Activated CD8-positive, alpha-beta memory T cell treated with anti-CD3 and anti-CD28 coated beads, Interleukin-2, amount 50 U/mL, for 1 hour (primary cell): Measurements from ENCODE around the gene MAGT1.
"Not testable (repeated sequence)": the region's sequence is repeated elsewhere in the genome, so short reads cannot be mapped to it uniquely, and the experiment has no call there.

ENCODE experiments used
- DNase-seq: peaks from one replicate; pipeline ENCODE4 v3.0.0-alpha.2; 2020; ENCODE audit errors: extremely low read depth

Gene MAGT1

DNA sequence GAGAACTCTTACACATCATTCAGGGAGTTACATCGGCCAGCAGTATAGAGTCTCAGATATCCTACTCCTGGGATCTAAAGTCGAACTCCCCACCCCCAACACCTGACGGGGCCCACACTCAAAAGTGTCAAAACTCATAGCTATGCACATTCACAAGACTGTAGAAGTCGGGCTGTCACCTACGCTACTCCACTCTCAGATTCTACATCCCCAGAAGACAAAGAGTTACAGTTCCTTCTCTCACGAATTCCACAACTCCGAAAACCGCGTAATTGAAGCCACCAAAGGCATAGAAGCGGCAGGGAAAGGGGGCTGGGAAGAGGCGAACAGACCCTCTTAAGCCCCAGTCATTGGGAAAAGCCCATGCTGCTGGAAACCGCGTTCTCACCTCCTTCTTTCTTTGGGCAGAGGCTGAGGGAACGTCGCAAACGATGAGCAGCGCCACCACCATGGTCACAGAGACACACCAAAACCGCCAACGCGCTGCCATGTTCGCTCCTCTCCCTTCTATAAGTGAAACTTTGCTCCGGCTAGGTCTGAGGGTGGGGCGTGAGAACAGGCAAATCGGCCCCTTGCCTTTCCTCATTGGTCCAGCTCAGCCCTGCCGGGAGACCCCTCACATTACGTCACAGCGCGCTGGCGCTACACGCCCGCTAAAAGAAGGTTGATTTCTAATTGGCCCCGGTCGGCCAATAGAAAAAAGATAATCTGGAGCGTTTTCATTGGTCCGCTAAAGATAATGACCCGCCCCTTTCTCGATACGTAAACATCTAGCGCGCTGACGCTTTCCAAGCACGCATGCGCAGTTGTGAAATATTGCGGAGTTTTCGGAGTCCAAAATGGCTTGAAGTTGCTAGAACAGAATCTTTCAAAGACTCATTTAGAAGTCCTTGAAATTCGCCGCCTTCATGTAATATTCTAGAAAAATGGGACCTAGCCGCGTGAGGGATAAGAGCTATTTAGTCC is at the start of gene MAGT1:
Gene MAGT1, minus strand, starts transcription at position 515 of the 966 bp plus-strand sequence. Its CDS starts 25 bp downstream, at position 490.
- peak; percentile 80 for DNase-seq

DNA sequence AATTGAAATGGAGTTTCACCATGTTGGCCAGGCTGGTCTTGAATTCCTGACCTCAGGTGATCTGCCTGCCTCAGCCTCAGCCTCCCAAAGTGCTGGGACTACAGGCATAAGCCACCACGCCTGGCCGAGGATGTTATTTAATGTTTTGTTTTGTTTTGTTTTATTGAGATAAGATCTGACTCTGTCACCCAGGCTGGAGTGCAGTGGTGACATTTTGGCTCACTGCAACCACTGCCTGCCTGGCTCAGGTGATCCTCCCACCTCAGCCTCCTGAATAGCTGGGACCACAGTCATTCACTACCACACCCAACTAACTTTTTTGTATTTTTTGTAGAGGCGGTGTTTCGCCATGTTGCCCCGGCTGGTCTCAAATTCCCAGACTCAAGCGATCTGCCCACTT is 49.8 kb upstream of the MAGT1 start:
- DNase-seq, result not testable (repeated sequence)

DNA sequence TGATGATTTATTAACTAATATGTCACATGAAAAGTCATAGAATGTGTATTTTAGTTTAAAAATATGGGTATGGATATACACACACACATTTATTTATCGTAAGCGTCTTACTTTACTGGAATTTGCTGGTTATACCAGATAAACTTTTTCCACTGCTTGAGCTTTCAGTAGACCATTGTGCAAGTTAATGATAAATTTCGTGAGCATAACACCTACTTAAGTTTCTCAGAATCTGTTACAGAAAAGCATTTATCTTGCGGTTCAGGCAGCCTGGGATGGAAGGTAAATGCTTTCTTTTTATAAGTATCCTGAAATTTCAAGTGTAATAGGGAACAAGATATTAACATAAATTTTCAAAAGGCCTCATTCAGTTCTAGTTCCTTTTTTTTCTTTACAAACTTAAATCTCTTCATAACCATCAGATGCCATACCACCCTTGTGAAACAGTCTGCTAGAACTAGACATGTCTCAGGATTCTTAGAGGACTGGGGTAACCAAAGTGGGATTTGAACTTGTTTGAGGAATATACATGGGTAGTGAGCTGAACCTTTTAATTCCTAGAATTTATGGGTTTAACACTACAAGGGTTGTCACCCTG is 42.9 kb upstream of the MAGT1 start:
- DNase-seq, result no peak

DNA sequence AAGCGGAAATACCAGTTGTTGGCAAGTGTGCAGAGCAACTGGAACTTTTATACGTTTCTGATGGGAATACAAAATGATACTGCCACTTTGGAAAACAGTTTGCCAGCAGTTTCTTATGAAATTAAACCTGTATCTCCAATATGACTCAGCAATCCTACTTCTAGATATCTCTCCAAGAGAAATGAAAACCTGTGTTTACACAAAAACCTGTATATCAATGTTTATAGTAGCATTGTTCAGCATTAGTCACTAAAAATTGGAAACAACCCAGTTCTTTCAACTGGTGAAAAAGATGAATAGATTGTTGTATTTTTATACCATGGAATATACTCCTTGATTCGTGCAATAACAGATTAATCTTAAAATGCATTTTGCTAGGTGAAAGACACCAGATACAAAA is 42.1 kb upstream of the MAGT1 start:
- no peak for DNase-seq

DNA sequence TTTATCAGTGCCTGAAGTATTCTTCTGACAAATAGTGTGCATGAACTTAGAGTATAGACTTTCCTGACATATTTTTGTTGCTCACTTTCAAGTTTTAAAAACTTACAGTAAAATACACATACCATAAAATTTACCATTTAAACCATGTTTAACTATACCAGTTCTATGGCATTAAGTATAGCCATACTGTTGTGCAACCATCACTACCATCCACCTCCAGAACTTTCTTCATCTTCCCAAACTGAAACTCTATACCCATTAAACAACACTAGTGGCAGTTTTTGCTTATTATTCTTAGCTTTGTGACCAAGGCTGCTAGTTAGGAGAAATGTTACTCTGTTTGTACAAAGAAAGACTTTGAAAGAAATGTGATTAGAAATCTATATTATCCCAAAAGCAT is 41.1 kb upstream of the MAGT1 start:
- no peak for DNase-seq

DNA sequence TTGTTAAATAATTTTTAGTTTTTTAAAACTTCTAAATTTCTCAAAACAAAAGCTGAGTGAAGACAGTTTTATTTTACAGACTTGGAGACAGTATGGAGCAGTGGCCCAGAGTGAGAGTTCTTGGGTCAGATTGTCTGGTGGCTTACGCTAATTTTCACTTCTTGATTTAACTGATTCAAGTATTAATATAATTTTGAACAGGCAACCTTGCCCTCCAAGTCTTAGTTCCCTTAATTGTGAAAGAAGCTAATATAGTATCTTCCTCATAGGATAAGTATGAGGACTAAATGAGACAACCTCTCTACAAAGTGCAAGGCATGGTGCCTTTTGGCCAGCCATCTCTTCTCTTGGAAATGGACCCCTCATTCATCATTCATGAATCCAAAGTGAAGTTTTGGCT is 40.7 kb upstream of the MAGT1 start:
- no peak for DNase-seq

DNA sequence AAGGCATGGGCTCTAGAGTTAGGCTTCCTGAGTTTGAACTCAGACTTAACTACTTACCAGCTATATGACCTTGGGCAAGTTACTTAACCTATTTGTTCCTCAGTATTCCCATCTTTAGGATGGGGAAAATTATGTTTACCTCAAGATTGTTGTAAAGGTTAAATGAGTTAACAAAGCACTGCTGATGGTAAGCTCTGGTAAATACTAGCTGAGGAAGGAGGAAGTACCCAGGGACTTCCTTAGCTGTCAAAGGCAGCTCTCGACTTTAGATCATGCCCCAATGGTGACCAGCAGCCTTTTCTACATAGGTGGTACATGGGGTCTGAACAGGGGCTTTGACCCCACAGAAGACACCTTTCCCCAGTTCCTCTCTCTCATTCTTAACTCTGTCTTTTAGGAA is 35.3 kb upstream of the MAGT1 start:
- no peak for DNase-seq

DNA sequence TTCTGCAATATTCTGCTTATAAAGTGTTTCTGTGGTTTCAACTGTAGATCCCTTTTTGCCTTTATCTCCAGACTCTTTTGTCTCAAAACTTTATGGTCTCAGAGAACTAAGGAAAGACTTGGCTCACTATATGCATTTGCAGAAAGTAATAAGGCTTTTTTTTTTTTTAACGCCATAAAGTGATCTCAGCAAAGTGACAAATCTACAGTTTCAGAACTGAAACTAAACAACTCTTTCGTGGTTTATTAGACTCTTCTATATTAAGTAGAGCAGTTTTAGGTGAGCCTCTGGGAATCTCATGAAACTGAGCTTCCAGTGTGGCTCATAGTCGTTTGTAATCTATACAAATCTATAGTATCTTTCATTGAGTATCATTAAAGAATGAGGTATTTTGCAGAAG is 30.5 kb upstream of the MAGT1 start:
- no peak for DNase-seq

DNA sequence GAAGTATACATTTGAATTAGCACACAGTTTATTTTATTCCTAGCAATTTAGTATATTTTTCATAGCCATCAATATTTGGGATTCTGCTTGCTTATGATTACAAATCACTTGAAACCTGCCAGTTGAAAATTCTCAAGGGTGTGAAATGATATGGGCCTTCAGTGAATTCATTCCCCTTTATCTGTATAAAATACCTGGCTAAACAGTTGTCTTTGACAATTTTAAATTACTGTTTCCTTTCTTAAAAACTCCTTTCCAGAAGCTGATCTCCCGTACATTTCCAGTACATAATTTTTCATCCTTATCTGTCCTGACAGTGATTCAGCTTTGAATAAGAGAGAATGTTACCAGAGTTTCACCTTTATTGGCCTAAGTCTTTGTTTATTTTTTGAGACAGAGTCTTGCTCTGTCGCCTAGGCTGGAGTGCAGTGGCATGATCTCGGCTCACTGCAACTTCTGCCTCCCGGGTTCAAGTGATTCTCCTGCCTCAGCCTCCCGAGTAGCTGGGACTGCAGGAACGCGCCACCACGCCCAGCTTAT is 29.2 kb upstream of the MAGT1 start:
- DNase-seq, result no peak

DNA sequence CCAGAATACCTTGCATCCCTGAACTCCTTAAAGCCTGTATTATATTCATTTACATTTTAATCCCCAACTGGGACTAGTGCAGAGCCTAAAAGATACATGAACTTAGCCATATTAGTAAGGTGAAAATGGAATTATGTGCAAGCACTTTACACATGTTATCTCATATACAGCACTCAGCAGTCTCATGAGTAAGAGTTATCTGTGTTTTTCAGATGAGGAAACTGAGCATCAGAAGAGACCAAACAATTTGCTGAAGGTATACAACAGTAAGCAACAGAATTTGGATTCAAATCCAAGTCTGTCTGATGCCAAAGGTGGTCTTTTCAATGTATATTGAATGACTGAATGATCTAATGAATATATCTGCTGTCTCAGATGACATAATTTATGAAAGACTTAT is 27.6 kb upstream of the MAGT1 start:
- DNase-seq, result no peak

DNA sequence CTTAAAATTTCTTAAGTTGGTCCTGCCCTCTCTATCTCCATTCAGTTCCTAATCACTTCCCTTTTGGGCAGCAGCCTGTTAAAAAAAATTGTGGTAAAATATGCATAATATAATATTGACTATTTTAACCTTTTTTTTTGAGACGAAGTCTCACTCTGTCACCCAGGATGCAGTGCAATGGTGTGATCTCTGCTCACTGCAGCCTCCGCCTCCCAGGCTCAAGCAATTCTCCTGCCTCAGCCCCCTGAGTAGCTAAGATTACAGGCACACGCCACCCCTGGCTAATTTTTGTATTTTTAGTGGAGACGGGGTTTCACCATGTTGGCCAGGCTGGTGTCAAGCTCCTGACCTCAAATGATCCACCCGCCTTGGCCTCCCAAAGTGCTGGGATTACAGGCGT is 24.1 kb upstream of the MAGT1 start:
- not testable (repeated sequence) for DNase-seq

DNA sequence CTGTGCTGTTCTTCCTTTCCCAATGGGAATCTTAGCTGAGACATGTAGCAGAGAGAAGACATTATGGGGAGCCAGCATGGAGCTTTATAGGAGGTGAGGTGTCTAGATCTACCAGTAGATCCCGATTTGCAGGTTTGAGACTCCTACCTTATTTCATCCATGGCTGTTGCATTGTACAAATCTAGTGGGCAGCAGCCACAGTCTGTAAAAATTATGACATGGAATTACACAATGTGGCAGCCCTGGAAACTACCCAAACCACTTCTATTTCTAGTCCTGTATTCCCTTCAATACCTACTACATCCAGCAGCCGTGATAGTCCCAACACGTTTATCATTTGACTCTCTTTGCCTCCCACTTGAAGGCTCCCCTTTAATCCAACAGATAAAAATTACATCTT is 23.3 kb upstream of the MAGT1 start:
- DNase-seq, result no peak

DNA sequence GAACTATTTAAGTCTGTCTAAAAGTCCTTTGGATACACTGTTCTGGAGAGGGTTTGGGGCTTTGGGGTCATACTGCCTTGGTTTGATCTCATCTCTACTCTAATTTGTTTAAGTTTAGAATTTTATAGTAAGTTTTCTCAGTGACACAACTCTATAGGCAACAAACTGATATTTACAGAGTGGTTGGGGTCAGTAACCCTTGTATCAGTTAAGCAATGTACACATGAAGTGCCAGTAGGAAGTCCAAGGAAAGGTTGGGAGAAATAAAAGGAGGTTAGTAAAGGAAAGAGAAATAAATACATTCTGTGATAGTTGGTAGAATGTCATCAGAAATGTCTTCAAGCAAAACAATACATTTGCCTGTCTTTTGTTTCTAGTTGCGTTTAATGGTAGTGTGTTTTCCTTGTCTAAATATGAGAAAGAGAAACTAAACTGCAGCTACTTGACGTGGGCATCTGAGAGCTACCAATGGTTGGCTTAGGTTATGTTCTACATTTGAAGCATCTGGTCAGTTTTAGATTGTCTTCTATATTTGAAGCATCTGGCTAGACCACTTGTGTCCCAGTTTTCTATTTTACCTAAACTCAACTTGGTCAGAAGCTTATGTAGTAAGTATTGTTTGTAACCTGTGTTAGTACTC is 22.2 kb upstream of the MAGT1 start:
- DNase-seq, result no peak

DNA sequence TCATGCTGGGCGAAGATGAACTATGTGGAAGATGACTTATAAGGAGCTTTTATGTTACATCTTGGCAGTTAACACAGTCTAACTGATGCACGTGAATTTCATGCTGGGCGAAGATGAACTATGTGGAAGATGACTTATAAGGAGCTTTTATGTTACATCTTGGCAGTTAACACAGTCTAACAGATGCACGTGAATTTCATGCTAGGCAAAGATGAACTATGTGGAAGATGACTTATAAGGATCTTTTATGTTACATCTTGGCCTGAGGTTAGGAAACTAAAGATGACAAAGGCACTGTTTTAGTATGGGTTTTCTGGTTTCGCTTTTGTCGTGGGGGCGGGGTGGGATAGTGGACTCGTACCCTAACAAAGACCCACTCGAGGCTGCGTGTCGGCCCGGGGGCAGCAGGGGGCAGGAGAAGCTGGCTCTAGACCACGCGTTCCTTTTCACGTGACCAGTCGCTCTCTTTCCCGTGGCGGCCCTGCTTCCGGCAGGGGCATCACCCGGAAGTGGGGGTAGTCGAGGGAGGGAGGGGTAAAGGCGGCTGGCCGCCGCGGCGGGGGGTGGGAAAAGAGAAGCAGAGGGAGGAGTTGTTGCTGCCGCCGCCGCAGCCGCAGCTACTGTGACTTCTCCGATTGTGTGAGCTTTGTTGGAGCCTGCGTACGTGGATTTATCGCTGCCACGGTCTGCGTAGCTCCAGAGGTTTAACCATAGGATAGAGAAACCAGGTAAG is 15.0 kb upstream of the MAGT1 start, which contains the start of gene ATP7A:
Gene ATP7A, plus strand, starts transcription at position 586 of the 733 bp plus-strand sequence. CDS start 60,949 bp downstream, outside the sequence.
- DNase-seq, result peak; percentile 82

DNA sequence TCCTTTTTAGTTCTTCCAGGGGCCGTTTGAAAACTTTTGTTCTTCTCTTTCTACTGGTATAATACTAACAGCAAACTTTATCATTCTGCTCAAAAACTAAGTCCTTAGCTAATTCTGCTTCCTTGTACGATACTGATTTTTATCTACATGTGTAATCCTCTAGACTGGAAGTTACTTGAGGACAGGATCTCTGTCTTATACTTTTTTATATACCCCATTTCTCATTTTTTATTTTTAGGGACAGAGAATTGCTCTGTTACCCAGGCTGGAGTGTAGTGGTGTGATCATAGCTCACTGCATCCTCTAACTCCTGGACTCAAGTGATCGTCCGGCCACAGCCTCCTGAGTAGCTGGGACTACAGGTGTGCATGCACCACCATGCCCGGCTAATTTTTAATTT is 6.3 kb upstream of the MAGT1 start:
- no peak for DNase-seq

DNA sequence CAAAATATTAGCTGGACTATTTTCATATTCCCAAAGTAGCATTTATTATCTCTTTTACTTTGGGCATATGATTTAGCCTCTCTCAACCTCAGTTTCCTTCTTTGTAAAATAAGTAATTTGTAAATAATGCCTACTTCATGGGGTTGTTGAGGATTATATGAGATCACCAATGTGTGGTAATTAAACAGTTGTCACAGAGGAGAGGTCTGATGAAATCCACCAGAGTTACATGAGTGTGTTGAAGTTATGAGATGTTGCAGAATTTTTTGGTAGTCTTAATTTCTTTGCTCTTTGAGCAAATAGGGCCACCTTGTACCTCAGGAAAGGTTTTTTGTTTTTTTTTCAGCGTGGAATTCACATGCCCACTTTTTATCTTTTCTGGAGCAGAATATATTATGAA is 5.5 kb upstream of the MAGT1 start:
- no peak for DNase-seq

DNA sequence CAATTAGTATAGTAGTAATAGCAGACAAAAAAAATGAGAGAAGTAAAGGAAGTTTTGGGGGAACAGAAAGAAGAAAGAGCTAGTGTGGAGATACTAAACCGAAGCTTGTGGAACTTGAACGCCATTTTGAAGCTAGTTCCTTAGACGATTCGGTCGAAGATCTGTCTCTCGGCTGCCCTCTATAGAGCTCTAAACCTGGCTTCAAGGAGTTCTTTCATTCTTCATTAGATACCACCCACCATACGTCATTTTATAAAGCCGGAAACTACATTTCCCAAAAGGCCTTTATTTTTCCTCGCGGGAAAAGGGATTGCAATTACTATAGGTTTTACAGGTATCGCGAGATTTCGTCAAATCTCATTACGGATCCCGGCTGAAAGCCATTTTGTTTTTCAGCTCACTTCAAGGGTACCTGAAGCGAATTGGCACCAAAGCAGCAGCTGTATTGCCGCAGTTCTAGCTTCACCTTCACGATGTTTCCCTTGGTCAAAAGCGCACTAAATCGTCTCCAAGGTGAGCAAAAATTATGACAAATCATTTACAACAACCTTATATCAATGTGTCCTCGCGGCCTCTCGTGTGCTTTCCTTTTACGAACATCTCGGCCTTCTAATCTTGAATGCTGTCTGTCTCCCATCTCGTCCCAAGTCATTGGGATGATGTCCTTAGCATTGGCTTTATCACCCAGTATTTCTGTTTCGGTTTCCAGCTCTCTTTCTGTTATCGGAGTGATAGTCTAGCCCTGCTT is 4.0 kb upstream of the MAGT1 start, which contains the start of gene COX7B:
Gene COX7B, plus strand, starts transcription at position 388 of the 748 bp plus-strand sequence. Its CDS starts 86 bp downstream, at position 474.
- DNase-seq, result peak; percentile 36

DNA sequence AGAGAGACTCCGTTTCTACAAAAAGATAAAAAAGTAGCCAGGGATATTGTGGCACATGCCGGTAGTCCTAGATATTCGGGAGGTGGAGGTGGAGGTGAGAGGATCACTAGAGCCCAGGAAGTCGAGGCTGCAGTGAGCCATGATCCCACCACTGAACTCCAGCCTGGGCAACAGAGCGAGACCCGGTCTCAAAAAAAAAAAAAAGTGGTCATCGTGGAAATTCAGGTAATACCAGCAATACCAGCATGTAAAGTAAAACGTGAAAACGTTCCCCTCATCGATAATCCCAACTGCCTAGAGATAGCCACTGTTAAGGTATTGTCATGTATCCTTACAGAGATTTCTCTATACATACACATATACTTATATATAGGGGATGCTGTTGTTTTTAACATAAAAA is 1.5 kb downstream of the MAGT1 start:
- DNase-seq, result no peak

DNA sequence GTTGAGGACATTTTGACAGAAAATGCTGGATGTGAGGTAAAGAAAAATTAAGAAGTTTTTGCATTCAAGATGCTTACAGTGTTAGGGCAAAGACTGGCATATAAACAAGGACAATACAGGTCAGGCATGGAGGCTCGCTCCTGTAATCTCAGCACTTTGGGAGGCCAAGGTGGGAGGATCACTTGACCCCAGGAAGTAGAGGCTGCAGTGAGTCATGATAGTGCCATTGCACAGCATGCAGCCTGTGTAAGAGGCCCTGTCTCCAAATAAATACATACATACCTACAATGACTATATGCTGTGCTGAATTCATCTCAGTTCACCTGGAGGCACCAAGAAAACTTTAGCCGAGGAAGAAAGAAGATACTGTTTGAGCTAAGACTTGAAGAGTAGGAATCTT is 2.3 kb downstream of the MAGT1 start:
- DNase-seq, result no peak

DNA sequence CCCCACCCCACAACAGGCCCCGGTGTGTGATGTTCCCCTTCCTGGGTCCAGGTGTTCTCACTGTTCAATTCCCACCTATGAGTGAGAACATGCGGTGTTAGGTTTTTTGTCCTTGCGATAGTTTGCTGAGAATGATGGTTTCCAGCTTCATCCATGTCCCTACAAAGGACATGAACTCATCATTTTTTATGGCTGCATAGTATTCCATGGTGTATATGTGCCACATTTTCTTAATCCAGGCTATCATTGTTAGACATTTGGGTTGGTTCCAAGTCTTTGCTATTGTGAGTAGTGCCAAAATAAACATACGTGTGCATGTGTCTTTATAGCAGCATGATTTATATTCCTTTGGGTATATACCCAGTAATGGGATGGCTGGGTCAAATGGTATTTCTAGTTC is 13.8 kb downstream of the MAGT1 start:
- not testable (repeated sequence) for DNase-seq

DNA sequence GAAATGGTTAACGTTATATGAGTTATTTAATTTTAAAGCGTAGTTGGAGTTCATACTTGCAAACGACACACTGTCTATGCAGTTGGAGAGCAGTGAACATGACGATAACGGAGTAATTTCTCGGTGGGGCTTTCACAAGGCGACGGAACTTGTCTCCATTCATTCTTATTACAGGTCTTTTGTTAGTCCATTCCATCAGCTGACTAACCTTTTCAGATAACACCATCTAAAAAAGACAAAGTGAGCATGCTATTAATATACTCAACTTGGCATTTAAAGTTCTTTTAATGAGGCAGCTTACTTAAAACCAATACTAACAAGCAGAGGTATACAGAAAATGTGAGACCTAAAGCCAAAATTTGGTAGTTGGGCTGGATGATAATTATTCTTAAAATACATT is 19.9 kb downstream of the MAGT1 start:
- no peak for DNase-seq
